Fibroblast of skin of scalp (primary cell): ENCODE measurements around the gene MAST2. TPM values are rescaled to one million over a fixed set of nuclear protein-coding genes. Genes with fewer than 3 reads are reported as not detected.
A peak's percentile ranks its signal among the peaks of the same experiment; 100 is the strongest.
"Not testable (repeated sequence)": the region's sequence is repeated elsewhere in the genome, so short reads cannot be mapped to it uniquely, and the experiment has no call there.

Experiments used
- DNase-seq: peaks from one replicate; pipeline ENCODE4 v3.0.0-alpha.2; 2013
- polyA plus RNA-seq, 2 experiments: library from polyadenylated mRNA; unstranded; fragments of 120-200 nt; gene quantifications; one replicate each; pipeline ENCODE4 v1.2.1, GENCODE V29; 2013; ENCODE audit not compliant: insufficient read length in 2 of 2

MAST2 gene
- 34.4 TPM for polyA plus RNA-seq (2013, experiment 1 of 2; ENCODE audit: insufficient read length)
- 33.8 TPM for polyA plus RNA-seq (2013, experiment 2 of 2; ENCODE audit: insufficient read length)

- DNase-seq: peak; percentile 92
Measured at GRCh38 chr1:45803299-45803780, at the start of gene MAST2. Gene MAST2, plus strand, starts transcription at chr1:45803612. Its CDS starts 284 bp downstream, at chr1:45803896.

- no peak for DNase-seq
Measured at GRCh38 chr1:45755697-45756096, 47.7 kb upstream of the MAST2 start.

DNA sequence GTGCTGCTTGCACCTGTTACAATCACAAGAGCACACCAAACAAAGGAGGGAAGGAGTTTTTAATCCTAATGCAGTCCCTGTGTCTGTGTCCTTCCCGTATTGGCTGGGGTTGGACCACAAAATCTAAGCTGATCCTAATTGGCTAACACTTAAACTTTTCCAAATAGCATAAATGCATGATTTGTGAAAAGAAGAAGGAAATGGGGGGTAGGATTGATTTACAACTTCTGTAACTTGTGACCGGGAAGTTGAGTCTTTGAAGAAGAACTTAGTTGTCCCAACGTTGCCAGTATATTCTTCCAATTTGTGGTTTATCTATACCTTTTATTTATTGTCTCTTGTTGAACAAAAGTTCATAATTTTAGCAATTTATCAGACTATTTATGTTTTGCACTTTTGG lies 41.1 kb upstream of the MAST2 start:
- DNase-seq: no peak

- no peak for DNase-seq
Measured at GRCh38 chr1:45765999-45766792, 37.2 kb upstream of the MAST2 start.

DNA sequence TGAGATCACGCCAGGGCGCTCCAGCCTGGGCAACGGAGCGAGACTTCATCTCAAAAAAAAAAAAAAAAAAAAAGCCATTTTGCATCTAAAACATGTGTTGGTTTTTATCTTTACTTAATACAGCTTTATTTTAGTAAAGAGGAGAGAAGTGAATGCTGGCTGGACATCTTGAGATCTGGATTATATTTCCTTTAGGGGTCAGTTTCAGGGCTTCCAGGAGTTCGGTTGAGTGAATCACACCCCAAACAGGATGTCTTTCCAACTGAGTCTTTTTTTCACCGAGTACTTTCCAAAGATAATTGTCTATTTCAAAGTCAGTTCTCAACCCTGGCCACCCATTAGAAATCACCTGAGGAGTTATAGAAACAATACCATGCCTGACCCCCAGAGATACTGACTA lies 36.4 kb upstream of the MAST2 start:
- no peak for DNase-seq

DNA sequence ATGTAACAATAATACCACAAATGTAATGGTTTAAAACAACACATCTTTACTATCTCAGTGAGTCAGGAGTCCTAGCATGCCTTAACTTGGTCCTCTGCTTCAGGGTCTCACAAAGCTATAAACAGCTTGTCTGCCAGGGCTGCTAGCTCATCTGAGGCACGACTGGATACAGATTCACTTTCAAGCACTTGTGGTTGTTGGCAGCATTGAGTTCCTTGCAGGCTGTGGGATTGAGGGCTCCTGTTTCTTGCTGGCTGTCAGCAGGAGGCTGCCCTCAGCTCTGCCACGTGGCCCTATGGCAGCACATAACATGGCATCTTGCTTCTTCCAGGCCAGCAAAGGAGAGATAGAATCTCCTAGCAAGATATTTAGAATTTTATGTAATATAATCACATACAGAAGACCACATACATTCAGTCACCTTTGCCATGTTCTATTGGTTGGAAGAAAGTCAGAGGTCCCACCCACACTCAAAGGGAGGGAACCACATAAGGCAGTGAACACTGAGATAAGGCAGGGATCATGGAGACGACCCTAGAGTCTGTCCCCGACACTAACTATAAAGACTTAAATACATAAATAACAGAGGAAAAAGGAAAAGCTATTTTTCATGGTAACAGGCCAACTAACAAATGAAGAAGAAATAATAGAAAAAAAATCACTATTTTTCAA lies 34.0 kb upstream of the MAST2 start:
- no peak for DNase-seq

GRCh38 chr1:45772971-45773370 lies 30.4 kb upstream of the MAST2 start:
- DNase-seq: no peak

GRCh38 chr1:45775794-45776193 lies 27.6 kb upstream of the MAST2 start:
- no peak for DNase-seq

DNA sequence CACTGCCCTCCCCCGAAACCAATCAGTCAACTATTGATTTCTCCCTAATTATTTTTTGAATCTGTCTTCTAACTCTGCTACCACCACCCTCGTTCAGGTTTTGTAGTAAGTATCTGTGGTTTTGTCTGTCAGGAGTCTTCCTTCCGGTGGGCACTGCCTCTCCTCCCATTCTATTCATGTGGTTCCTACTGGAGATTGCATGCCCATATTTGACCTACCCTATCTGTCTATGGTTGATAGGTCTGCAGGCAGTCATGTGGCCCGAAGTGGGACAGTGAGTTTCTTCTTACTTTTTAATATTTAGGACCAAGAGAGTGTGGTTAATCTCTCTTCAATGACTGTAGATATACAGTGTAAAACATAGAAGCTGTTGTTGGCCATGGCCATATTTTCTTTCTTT lies 17.8 kb upstream of the MAST2 start:
- DNase-seq: no peak

GRCh38 chr1:45787905-45788304 lies 15.5 kb upstream of the MAST2 start:
- no peak for DNase-seq

DNA sequence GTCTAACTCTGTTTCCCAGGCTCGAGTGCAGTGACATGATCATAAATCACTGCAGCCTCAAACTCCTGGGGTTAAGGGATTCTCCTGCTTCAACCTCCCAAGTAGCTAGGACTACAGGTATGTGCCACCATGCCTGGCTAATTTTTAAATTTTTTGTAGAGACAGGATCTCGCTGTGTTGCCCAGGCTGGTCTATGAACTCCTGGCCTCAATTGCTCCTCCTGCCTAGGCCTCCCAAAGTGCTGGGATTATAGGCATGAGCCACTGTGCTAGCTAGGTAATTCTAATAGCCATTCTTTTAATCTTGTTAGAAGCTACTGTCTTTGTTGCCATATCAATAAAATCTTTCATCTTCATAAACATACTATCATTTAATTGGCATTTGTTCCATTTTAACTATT lies 13.8 kb upstream of the MAST2 start:
- no peak for DNase-seq

- no peak for DNase-seq
Measured at GRCh38 chr1:45792744-45793143, 10.7 kb upstream of the MAST2 start.

DNA sequence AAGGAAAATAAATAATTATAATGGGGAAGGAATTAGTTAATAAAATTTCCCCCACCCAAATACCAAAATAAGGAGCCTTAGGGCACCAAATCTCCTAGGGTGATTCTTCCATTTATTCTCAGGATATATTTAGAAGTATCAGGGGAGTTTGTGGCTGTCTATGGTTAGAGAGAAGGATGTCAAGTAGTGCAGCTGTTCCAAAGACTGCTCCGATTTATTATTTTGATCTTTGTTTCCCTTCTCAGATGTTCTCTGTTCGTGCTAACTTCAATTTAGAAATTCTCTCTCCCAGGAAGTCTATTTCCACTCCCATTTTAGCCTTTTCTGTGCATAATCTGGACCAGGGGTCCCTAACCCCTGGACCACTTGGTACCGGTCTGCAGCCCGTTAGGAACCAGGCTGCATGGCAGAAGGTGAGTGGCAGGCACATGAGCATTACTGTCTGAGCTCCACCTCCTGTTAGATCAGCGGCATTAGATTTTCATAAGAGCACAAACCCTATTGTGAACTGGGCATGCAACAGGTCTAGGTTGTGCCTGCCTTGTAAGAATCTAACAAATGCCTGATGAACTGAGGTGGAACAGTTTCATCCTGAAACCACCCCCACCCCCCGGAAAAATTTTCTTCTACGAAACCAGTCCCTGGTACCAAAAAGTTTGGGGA lies 9.3 kb upstream of the MAST2 start:
- no peak for DNase-seq

DNA sequence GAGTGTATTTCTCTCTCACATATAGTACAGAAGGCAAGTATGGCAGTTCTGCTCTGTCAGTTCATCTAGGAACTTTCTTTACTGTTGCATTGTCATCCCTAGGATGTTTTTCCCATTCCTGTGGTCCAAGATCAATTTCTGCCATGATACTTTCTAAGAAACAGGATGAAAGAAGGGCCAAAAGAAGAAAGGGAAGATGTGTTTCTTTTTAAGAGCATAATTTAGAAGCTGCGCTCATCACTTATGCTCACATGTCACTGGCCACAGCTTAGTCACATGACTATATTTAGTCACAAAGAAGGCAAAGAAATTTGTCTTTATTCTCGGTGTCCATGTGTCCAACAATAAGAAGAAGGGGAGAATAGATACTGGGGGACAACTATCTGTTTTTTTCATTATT lies 7.0 kb upstream of the MAST2 start:
- no peak for DNase-seq

DNA sequence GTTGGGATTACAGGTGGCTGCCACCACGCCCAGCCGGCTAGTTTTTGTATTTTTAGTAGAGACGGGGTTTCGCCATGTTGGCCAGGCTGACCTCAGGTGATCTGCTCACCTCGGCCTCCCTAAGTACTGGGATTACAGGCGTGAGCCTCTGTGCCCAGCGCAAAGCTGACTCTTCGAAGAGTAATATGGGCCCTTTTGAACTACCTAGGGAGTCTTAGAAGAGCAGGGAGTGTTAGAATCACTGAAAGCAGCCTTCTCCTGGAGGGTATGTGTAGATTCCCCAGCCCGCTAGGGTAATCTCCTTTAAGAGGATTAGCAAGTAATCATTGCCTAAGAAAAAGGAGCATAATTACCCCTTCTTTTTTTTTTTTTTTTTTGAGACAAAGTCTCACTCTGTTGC lies 6.5 kb upstream of the MAST2 start:
- no peak for DNase-seq

GRCh38 chr1:45800899-45801298 lies 2.5 kb upstream of the MAST2 start:
- no peak for DNase-seq

DNA sequence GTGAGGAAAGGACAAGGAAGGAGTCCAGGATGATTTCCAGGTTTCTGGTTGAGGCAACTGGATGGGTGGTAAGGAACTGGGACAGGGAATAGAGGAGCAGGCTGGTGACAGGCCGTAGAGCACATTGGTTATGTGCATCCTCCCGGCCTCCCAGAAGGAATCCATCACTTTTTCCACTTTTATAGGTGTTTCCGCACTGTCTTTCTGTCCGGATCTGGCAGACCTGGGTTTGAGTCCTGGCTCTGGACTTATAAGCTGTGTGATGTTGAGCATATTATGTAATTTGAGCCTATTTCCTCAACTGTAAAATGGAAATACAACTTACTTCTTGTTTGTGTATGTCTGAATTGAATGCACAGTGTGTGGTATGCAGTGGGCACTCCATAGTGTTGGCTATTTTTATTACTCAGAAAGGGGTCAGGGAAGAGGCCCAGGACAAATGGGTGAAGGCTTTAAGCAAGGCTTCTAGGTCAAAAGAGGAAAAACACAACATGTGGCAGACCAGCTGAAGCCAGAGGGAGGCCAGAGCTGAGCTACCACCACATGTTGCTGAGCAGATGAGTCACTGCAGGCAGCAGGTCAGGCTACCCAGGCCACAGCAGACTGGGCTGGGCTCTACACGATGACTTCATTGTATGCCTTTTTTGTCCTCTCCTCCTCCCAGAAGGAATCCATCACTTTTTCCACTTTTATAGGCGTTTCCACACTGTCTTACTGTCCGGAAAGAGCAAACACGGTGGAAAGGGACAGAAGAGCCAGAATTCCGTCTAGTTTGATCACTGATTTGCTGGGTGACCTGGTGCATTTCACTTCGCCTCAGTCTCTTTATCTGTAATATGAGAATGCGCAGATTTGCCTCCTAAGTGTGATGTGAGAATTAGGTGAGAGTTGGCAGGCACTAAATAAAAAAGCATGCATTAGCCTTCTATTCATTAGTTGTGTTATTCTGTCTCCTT lies 791 bp upstream of the MAST2 start:
- peak; percentile 95 for DNase-seq

GRCh38 chr1:45803781-45804668 lies 613 bp downstream of the MAST2 start:
- not testable (repeated sequence) for DNase-seq

- no peak for DNase-seq
Measured at GRCh38 chr1:45804669-45804969, 1.2 kb downstream of the MAST2 start.

DNA sequence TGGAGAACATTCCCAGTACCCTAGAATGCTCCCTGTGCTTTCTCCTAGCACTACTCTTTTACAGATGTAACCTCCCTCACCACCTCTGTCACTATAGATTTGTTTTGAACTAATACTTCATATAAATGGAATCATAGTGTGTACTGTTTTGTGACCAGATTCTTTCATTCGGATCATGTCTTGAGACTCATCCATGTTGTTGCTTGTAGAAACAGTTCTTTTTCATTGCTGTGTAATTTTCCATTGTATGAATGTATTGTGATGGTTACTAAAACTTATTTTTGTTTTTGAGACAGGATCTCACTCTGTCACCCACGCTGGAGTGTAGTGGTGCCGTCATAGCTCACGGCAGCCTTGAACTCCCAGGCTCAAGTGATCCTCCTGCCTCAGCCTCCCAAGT lies 2.7 kb downstream of the MAST2 start:
- no peak for DNase-seq

GRCh38 chr1:45809761-45810160 lies 6.3 kb downstream of the MAST2 start:
- DNase-seq: no peak
